H7 (cell line): ENCODE measurements around the gene HGF. TPM values are rescaled to one million over a fixed set of nuclear protein-coding genes. Genes with fewer than 3 reads are reported as not detected.

Experiments
- DNase-seq: peaks from one replicate; pipeline ENCODE4 v3.0.0; 2012
- H3K27me3 ChIP-seq: 2 replicates; pipeline ENCODE4 v1.6.0; 2011; ENCODE audit warnings: mild to moderate bottlenecking, low read length; ENCODE audit not compliant: control insufficient read depth, insufficient read depth
- H3K36me3 ChIP-seq: replicated peaks from 2 replicates; pipeline ENCODE4 v1.5.1; 2011; ENCODE audit warnings: low read length; ENCODE audit not compliant: control insufficient read depth, insufficient read depth
- H3K4me3 ChIP-seq: 2 replicates; pipeline ENCODE4 v1.5.1; 2011; ENCODE audit warnings: low read depth, mild to moderate bottlenecking, control low read depth, low read length, moderate library complexity; ENCODE audit not compliant: insufficient read depth
- total RNA-seq: library from RNA; depleted of rRNA; stranded (reverse); fragments of >200 nt; shearing (Covaris generic); gene quantifications from 2 replicates; pipeline ENCODE4 v1.2.3, GENCODE V29; 2014

HGF gene
- total RNA-seq, 1 experiment from 2014 or later, result not detected

DNA sequence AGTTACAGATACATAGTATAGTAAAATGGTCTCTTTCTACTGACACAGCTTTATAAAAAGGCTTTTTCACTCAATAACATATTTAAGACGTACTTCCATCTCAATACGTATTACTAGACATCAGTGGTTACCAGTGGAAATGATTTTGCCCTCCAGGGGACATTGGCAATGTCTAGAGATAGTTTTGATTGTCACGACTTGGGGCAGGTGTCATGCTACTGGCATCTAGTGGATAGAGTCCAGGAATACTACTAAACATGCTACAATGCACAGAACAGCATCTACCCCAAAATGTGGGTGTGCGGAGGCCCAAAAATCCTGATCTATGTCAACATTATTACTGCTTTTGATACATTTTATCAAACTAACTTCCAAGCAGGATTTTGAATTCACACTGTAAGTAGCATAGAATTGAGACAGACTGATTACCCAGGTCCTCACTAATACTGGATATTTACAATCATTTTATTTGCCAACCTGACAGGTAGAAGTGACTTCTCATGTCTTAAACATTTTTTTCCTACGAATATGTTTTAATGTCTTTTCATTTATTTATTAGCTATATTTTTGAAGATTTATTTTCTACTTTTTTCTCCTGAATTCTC, 53.8 kb downstream of the HGF start:
- Histone ChIP-seq H3K27me3 (no peaks in the 10 kb centered on the region), H3K36me3 (no peaks in the 10 kb centered on the region), H3K4me3 (no peak overlapping the region)
- no peak for DNase-seq

DNA sequence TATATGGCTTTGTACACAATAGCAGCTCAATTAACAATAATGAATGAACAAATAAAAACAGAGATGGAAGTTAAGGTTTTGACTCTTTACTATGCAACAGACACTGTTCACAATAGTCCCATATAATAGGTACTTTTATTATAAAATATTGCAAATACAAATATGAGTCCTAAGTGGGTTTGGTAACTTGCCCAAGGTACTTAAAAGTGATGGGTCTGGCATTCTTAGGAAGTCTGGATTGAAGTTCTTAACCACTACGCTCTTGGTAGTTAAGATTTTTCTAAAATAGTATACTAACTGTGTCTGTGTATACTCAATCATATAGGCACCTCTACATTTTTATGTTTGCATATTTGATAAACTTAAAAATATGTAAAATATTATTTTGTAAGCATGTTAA, 55.5 kb downstream of the HGF start:
- Histone ChIP-seq H3K4me3 (no peak overlapping the region), H3K36me3 (no peaks in the 10 kb centered on the region), H3K27me3 (no peaks in the 10 kb centered on the region)
- DNase-seq, result no peak

DNA sequence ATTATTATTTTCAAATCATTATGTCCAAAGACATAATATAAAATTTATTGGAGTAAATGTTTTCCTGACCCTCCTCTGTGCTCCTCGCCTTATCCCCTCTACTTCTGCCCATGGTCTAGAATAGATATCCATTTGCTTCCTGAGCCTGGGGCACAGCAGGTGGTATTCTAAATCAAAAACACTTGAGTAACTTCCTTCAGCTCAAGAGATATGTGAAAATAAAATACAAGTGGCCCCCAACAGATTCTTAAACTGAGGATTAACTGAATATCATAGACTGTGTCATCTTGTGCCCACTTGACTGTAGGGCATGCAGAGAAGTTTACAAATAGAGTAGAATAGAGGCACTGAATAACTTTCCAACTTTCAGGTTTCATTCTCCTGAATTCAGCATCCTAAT, 59.1 kb downstream of the HGF start:
- no peaks in the 10 kb centered on the region for H3K27me3 ChIP-seq
- no peak overlapping the region for H3K4me3 ChIP-seq
- DNase-seq, result no peak
- H3K36me3 ChIP-seq, result no peaks in the 10 kb centered on the region

DNA sequence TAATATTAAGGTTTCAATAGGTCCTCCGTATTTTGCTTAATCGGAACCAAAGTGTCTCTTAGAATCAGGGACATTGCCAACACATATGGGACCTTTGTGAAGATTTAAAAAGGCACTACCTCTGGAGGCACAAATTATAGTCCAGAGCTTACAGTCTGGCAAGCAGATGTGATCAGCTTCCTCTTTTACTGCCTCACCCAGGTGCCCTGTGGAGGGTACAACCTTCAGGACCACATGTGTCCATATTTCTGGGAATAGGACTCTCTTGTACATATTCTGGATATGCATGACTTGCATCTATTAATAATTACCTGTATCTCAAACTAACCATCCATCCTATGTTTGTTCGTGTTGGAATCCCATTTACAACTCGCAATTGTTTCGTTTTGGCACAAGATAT, 60.0 kb downstream of the HGF start:
- Histone ChIP-seq H3K4me3 (no peak overlapping the region), H3K36me3 (no peaks in the 10 kb centered on the region), H3K27me3 (no peaks in the 10 kb centered on the region)
- no peak for DNase-seq

DNA sequence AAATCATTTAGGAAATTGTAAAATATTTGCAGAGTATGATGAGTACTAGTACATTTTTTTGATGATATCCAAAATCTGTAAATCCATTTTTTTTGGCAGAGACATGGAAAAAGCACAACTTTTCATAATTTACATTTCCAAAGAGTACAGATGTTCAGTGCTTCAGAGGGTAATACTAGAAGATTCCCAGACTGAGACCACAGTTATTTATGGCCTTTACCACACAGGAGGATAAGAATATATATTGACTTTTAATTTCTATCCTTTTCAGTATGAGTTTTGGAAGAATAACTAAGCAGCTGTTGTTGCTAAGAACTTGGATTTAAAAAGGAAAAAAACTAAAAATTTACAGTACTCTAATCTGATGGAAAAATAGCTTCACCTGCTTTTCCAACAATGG, 61.9 kb downstream of the HGF start:
- Histone ChIP-seq H3K27me3 (no peaks in the 10 kb centered on the region), H3K4me3 (no peak overlapping the region), H3K36me3 (no peaks in the 10 kb centered on the region)
- no peak for DNase-seq

DNA sequence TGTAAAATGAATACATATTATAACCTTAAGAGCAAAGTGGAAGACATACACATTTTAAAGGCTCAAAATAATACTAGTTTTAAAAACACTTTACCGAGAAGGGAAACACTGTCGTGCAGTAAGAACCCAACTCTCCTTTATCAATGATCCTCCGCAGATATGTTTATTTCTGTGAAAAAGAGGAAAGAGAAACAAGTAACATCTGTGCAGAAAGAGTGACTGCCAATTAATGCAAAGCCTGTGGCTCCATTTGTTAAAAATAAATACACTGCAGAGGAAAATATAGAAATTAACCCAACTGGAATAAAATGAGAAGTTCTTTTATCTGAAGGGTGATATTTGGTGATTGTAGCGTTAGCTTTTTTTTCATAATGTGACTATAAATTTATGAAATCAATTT, 62.7 kb downstream of the HGF start:
- H3K36me3 ChIP-seq, result no peaks in the 10 kb centered on the region
- no peak overlapping the region for H3K4me3 ChIP-seq
- DNase-seq, result no peak
- no peaks in the 10 kb centered on the region for H3K27me3 ChIP-seq

DNA sequence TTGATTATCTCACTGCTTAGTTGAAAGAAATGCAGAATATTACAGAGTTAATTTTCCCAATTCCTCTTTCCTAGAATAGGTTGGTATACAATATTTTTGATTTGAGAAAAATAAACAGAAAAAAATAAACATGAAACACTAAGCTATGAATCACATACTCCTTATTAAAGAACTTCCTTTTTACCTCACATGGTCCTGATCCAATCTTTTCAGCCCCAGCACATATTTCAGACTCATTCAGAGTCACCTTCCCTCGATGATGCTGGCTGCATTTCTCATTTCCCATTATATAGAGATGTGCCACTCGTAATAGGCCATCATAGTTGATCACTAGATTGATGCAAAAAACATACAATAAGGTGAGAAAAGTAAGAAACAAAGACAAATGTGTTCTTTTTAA, 64.6 kb downstream of the HGF start:
- no peak for DNase-seq
- H3K27me3 ChIP-seq, result no peaks in the 10 kb centered on the region
- H3K36me3 ChIP-seq, result no peaks in the 10 kb centered on the region
- H3K4me3 ChIP-seq, result no peak overlapping the region

DNA sequence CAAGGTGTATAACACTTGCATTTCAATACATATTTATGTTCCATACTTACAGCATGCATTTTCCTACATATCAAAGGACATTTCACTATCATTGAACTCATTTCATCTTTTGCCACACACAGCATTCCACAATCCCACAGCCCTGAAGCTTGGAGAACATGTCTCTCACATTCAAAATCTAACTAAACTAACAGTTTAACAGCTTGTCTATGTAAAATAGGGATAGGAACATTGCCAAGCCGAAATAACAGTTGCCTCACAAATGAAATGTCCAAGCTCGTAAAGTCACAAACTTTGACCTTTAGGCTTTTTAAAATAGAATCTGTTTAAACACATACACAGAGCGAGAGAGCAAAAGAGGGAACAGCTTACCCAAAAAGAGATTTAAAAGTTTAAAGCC, 65.3 kb downstream of the HGF start:
- Histone ChIP-seq H3K4me3 (no peak overlapping the region), H3K27me3 (no peaks in the 10 kb centered on the region), H3K36me3 (no peaks in the 10 kb centered on the region)
- no peak for DNase-seq

DNA sequence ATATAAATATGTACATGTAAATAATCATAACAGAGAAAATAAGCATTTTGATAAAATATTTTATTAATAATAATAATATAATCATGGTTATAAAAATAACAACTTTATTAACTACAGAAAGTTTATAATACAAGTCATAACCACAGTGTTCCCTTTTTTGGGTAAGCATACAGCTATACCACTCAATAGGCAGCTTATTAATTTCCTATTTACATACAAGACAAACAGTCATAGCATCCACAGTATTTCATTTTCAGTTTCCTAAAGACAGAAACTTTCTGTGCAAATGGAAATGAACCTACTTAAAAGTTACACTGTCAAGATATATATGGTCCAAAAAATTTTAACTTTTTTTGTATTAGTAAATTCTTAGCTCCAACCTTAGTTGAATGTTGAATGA, 70.9 kb downstream of the HGF start:
- no peaks in the 10 kb centered on the region for H3K36me3 ChIP-seq
- no peaks in the 10 kb centered on the region for H3K27me3 ChIP-seq
- H3K4me3 ChIP-seq, result no peak overlapping the region
- no peak for DNase-seq

DNA sequence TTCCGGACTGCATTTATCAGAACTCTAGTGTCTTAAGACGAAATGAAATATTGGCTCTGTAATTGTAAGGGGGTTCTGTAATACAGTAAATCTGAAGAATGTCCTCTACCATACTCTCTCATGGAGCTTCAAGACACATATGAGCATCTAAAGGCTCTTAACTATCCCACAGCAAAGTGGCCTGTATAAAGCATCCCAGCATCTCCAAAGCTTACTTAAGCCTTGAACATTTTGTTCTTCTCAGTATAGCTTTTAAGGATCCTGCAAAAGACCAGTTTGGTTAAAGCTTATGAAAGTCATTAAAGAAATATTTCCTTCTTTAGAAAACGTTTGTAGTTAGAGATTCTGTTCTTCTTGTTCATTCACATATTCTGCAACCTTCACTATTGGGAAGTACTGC, 75.1 kb downstream of the HGF start:
- H3K36me3 ChIP-seq, result no peaks in the 10 kb centered on the region

DNA sequence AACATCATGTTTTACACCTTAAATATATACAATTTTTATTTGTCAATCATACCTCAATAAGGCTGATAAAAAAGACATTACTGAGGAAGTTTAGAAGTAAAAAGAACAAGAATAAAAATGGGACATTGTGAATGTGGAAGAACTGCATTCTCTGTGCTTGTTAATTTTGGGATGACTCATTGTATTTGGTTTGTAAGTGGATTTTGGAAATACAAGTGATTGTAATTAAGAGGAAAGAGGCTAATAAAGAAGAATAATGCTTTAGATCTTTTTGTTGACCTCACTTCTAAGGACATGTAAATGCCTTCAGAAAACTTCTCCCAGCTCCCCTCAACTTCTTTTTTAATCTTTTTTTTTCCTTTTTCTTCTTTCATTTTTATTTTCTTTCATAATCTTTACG, 76.0 kb downstream of the HGF start:
- Histone ChIP-seq H3K4me3 (no peak overlapping the region), H3K36me3 (no peaks in the 10 kb centered on the region), H3K27me3 (no peaks in the 10 kb centered on the region)
- DNase-seq, result no peak

More for the DNA sequence above, 75.1 kb downstream of the HGF start:
- no peak for DNase-seq
- Histone ChIP-seq H3K27me3 (no peaks in the 10 kb centered on the region), H3K4me3 (no peak overlapping the region)

DNA sequence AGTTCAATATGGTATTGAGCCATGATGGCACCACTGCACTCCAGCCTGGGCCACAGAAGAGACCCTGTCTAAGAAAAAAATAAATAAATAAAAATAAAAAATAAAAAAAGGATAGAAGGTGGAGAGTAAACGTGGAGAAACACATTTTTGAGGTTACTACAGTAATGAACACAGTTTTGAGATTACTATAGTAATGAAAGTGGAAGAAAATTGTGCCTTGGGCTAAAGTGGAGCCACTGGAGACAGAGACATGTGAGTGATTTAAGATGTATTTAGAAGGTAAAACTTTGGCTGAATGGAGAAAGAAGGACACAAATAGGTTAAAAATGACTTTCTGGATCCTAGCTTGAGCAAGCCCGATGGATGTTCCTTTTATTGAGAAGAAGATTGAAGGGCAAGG, 76.8 kb downstream of the HGF start:
- H3K4me3 ChIP-seq, result no peak overlapping the region
- no peaks in the 10 kb centered on the region for H3K36me3 ChIP-seq
- no peaks in the 10 kb centered on the region for H3K27me3 ChIP-seq
- DNase-seq, result no peak

DNA sequence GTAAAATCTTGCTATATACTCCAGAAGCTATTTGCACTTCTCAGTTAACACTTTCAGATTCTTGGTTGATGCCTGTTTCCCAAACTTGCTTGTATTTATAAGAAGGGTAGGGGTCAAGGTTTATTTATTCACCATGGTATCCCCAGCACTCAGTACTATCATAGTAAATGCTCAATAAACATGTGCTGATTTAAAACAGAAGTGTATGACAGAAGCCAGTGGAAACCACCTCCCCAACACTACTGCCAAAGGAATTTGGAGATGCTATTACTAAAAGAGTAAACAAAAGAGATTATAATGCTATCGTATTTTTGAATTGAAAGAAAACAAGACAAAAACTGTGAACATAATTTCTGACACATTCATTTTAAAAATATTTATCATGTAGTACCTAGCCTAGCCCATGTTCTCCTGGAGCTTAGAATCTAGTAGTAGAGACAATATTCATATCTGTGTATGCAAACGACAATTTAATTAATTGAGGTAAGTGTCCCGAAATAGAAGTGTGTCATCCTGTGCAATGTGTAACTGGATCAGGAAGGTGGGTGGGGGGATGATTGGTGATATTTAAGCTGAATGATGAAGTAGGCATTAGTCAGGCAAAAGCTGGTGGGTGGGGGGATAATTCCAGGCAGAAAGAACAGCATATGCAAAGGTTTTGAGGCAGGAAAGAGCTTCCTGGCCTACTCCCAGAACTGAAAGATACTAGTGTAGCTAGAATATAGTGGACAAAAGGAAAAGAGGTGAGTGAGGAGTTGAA, 77.5 kb downstream of the HGF start:
- H3K36me3 ChIP-seq, result no peaks in the 10 kb centered on the region
- H3K27me3 ChIP-seq, result no peaks in the 10 kb centered on the region
- no peak for DNase-seq
- H3K4me3 ChIP-seq, result no peak overlapping the region

DNA sequence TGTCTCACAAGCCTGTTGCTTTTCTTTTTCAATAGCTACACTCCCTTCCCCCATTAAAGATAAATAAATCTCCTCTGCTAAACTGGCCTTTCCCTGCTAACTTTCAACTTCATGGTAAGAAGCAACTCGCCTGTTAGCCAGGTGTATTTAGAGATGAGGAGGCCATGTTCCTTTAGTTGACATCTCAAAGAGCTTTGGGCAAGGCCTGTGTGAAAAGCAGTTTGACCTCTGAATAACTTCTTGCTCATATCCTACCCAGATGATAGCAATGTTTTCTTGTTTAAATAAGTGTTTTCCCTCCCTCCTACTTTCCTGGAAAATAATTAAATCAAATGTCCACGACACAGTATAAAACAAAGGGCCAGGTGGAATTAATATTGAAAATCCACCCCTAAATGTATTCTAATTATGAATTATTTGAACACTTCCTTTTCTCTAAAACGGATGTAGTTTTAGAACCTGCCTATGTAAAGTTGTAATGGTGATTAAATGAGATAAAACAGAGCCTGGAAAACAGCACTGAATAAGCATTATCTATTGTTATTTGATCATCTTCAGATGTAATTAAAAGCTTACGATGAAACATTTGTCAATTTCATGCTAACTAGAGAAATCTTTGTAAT, 78.5 kb downstream of the HGF start:
- Histone ChIP-seq H3K36me3 (no peaks in the 10 kb centered on the region), H3K27me3 (no peaks in the 10 kb centered on the region), H3K4me3 (no peak overlapping the region)
- no peak for DNase-seq

DNA sequence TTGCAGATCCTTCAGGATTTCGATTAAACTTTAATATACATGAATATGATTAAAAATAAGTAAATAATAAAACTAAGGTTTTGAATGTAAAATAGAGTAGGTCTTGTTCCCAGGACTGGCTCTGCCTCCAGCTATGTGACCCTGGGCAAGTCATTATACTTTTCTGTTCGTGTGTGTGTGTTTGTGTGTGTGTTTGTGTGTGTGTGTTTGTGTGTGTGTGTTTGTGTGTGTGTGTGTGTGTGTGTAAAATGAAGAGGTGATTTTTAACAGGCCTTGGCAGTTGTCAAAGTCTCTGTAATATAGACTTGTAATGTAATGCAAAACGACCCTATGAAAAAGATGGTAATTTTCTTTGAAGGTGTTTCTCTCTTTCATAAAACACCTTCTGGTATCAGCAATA, 79.2 kb downstream of the HGF start:
- Histone ChIP-seq H3K36me3 (no peaks in the 10 kb centered on the region), H3K27me3 (no peaks in the 10 kb centered on the region), H3K4me3 (no peak overlapping the region)
- DNase-seq, result no peak
